Activated T-cell treated with anti-CD3 and anti-CD28 coated beads, Interleukin-2, amount 50 U/mL, for 4 hours (primary cell): Measurements from ENCODE around the gene CLCA1. TPM values are rescaled to one million over a fixed set of nuclear protein-coding genes. Genes with fewer than 3 reads are reported as not detected.

Source experiments
- ATAC-seq, 2 donors: fragments of 200-7000 bp; cut with Tn5 transposase; one replicate each; pipeline ENCODE4 v1.10.0; 2021
- DNase-seq: peaks from one replicate; pipeline ENCODE4 v3.0.0-alpha.2; 2020
- H3K27me3 Mint-ChIP-seq: one replicate; pipeline ENCODE4 v1.8.0; 2021; ENCODE audit warnings: low read depth, mixed read lengths
- H3K36me3 Mint-ChIP-seq: one replicate; pipeline ENCODE4 v1.8.0; 2022; ENCODE audit warnings: mixed read lengths; ENCODE audit not compliant: insufficient read depth
- H3K4me1 Mint-ChIP-seq: one replicate; pipeline ENCODE4 v1.8.0; 2021; ENCODE audit warnings: low read depth, mixed read lengths
- H3K4me3 Mint-ChIP-seq: one replicate; pipeline ENCODE4 v1.8.0; 2021; ENCODE audit warnings: mild to moderate bottlenecking, moderate library complexity, mixed read lengths
- H3K9me3 Mint-ChIP-seq: one replicate; pipeline ENCODE4 v1.8.0; 2021; ENCODE audit warnings: mixed read lengths
- total RNA-seq, 3 donors: library from RNA; stranded (reverse); gene quantifications; one replicate each; pipeline ENCODE4 v1.2.1, GENCODE V29; 2021

The CLCA1 gene
- total RNA-seq, 3 donors from 2014 or later = 0.08 to 0.13 (median 0.08) TPM

DNA sequence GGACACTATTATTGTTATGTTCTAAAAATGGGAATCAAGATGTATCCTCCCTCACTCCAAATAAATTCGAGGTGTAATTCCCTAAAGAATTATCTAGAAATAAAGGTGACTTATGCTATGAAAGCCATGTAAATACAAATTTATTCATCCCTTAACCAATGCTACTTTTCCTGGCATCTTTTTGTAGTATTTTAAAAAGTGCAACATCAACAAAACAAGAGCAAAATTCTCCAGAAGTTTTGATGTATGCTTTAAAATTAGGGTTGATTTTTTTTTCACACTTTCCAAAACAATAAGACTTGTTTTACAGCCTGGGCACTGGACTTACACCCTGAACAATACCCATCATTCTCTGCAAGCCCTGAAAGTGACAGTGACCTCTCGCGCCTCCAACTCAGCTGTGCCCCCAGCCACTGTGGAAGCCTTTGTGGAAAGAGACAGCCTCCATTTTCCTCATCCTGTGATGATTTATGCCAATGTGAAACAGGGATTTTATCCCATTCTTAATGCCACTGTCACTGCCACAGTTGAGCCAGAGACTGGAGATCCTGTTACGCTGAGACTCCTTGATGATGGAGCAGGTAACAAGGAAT is 21.4 kb upstream of the CLCA1 start:
- no peak for DNase-seq
- Mint-ChIP-seq H3K27me3 (no peaks in the 10 kb centered on the region), H3K4me3 (no peak overlapping the region), H3K9me3 (no peaks in the 10 kb centered on the region), H3K4me1 (no peaks in the 10 kb centered on the region), H3K36me3 (no peaks in the 10 kb centered on the region)
- no peak for ATAC-seq

GRCh38 chr1:86448670-86449069 is 20.1 kb upstream of the CLCA1 start:
- no peaks in the 10 kb centered on the region for H3K4me1 Mint-ChIP-seq
- H3K27me3 Mint-ChIP-seq = no peaks in the 10 kb centered on the region
- DNase-seq (no peak), ATAC-seq (no peak)
- H3K9me3 Mint-ChIP-seq = no peaks in the 10 kb centered on the region
- no peaks in the 10 kb centered on the region for H3K36me3 Mint-ChIP-seq
- H3K4me3 Mint-ChIP-seq = no peak overlapping the region

DNA sequence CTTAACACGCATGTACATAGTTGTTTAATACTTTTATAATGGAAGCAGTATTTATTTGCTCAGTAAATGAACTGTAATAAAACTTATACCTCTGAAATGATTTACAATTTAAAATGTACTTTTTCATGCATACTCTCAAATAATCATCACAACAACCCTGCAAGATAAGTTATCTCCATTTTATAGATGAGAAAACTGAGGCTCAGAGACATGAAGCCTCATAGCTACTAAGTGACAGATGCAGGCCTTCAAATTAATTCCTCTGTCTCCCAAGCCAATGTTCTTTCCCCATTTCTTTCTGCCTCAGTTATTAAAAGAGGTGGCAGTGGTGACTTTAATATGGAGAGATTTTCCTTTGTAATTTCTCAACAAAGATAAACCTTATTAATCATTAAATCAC is 19.6 kb upstream of the CLCA1 start:
- ATAC-seq (no peak), DNase-seq (no peak)
- Mint-ChIP-seq H3K9me3 (no peaks in the 10 kb centered on the region), H3K4me1 (no peaks in the 10 kb centered on the region), H3K4me3 (no peak overlapping the region), H3K36me3 (no peaks in the 10 kb centered on the region), H3K27me3 (no peaks in the 10 kb centered on the region)

DNA sequence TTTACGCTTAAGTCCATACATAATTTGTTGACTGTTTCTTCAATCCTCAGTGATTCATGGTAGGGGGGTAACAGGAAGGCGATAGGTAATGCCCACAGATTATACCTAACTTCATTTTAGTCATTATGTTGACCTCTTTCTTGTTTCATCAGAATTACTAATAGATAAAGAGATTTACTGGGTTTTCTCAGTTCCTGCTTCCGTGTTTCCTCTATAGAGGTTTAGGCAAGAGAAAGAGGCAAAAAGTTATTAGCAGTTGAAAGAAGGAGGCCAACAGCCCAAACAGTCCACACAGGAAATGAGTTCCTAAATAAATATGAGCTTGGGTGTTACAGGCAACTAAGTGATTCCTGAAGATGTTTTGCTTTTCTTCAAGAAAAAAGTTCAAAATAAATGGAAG is 17.9 kb upstream of the CLCA1 start:
- Mint-ChIP-seq H3K4me1 (no peaks in the 10 kb centered on the region), H3K36me3 (no peaks in the 10 kb centered on the region), H3K4me3 (no peak overlapping the region), H3K9me3 (no peaks in the 10 kb centered on the region), H3K27me3 (no peaks in the 10 kb centered on the region)
- no peak for DNase-seq
- ATAC-seq = no peak

- no peak overlapping the region for H3K4me3 Mint-ChIP-seq
- peaks cover 5% of the 10 kb centered on the region for H3K27me3 Mint-ChIP-seq
- H3K4me1 Mint-ChIP-seq = no peaks in the 10 kb centered on the region
- H3K36me3 Mint-ChIP-seq = no peaks in the 10 kb centered on the region
- ATAC-seq (no peak), DNase-seq (no peak)
- H3K9me3 Mint-ChIP-seq = no peaks in the 10 kb centered on the region
Measured at GRCh38 chr1:86453664-86454063, 15.1 kb upstream of the CLCA1 start.

DNA sequence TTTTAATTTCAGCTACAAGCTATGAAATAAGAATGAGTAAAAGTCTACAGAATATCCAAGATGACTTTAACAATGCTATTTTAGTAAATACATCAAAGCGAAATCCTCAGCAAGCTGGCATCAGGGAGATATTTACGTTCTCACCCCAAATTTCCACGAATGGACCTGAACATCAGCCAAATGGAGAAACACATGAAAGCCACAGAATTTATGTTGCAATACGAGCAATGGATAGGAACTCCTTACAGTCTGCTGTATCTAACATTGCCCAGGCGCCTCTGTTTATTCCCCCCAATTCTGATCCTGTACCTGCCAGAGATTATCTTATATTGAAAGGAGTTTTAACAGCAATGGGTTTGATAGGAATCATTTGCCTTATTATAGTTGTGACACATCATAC is 13.7 kb upstream of the CLCA1 start:
- Mint-ChIP-seq H3K4me3 (no peak overlapping the region), H3K27me3 (peaks cover 5% of the 10 kb centered on the region), H3K4me1 (no peaks in the 10 kb centered on the region), H3K9me3 (no peaks in the 10 kb centered on the region), H3K36me3 (no peaks in the 10 kb centered on the region)
- ATAC-seq (no peak), DNase-seq (no peak)

DNA sequence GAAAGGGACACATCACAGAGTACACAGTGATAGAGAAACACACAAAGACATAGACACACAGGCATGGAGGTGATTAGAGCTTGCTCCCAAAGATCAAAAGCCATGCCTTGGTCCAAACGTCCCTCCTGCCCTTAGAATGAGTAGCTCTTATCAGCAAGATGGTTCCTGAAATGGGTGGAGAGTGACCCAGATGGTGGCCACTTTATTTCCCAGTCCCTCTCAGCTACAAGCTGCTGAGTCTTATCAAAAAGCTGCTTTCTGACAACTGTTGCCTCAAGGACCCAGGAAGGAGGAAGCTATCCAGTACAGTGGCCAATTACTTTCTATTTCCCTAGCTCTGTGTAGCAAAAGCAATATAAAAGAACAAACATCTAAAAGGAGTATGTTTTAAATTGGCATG is 7.7 kb upstream of the CLCA1 start:
- no peaks in the 10 kb centered on the region for H3K4me1 Mint-ChIP-seq
- peaks cover 5% of the 10 kb centered on the region for H3K27me3 Mint-ChIP-seq
- no peaks in the 10 kb centered on the region for H3K36me3 Mint-ChIP-seq
- no peak overlapping the region for H3K4me3 Mint-ChIP-seq
- no peak for ATAC-seq
- H3K9me3 Mint-ChIP-seq = no peaks in the 10 kb centered on the region
- DNase-seq = no peak

- Mint-ChIP-seq H3K9me3 (no peaks in the 10 kb centered on the region), H3K27me3 (peaks cover 8% of the 10 kb centered on the region), H3K4me3 (no peak overlapping the region), H3K36me3 (no peaks in the 10 kb centered on the region), H3K4me1 (no peaks in the 10 kb centered on the region)
- no peak for ATAC-seq
- no peak for DNase-seq
Measured at GRCh38 chr1:86461482-86461881, 7.2 kb upstream of the CLCA1 start.

GRCh38 chr1:86464819-86465218 is 3.9 kb upstream of the CLCA1 start:
- Mint-ChIP-seq H3K9me3 (no peaks in the 10 kb centered on the region), H3K36me3 (no peaks in the 10 kb centered on the region), H3K27me3 (peaks cover 3% of the 10 kb centered on the region), H3K4me3 (no peak overlapping the region), H3K4me1 (no peaks in the 10 kb centered on the region)
- no peak for ATAC-seq
- DNase-seq = no peak

- DNase-seq = no peak
- peaks cover 5% of the 10 kb centered on the region for H3K27me3 Mint-ChIP-seq
- H3K9me3 Mint-ChIP-seq = no peaks in the 10 kb centered on the region
- H3K36me3 Mint-ChIP-seq = no peaks in the 10 kb centered on the region
- no peak overlapping the region for H3K4me3 Mint-ChIP-seq
- no peaks in the 10 kb centered on the region for H3K4me1 Mint-ChIP-seq
- no peak for ATAC-seq
Measured at GRCh38 chr1:86466109-86466844, 2.5 kb upstream of the CLCA1 start.

DNA sequence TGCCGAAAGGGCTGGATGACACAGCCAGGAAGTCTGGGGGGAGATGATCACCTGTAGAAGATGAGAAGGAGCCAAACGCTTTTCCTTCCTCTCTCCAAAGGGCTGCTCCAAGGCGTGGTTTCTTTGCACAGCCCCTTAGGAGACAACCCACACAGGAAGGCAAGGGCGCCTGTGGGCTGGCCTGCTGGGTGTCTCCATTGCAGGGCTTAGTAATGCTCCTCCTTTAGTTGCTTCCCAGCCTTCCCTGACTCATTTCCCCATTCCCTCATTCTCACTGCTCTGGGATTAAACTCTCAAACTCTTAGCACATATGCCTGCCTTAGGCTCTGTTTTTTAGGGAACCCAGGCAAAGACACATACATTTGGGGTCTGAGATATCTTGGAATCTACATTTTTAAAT is 1.7 kb upstream of the CLCA1 start:
- DNase-seq (no peak), ATAC-seq (no peak)
- Mint-ChIP-seq H3K4me1 (no peaks in the 10 kb centered on the region), H3K36me3 (no peaks in the 10 kb centered on the region), H3K4me3 (no peak overlapping the region), H3K9me3 (no peaks in the 10 kb centered on the region), H3K27me3 (peaks cover 6% of the 10 kb centered on the region)

DNA sequence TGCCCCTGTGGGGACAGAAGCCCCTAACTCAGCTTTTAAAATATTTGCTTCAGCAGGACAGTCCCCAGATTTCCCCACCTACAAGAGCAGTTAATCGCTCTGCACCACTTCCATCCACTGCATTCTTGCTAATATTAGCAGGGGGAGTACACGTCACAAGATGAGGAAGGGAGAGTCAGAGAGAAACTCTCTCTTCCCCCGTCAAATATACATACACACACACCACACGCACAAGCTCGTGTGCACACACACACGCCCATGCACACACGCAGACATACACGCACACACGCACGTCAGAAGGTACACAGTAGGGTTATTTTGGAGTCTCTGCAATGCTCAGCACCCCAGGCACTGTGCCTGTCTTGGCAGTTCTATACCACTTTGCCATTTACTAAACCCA is 2.1 kb downstream of the CLCA1 start:
- H3K4me1 Mint-ChIP-seq = no peaks in the 10 kb centered on the region
- no peaks in the 10 kb centered on the region for H3K36me3 Mint-ChIP-seq
- no peak for ATAC-seq
- no peaks in the 10 kb centered on the region for H3K9me3 Mint-ChIP-seq
- no peak overlapping the region for H3K4me3 Mint-ChIP-seq
- no peak for DNase-seq
- H3K27me3 Mint-ChIP-seq = peaks cover 11% of the 10 kb centered on the region

DNA sequence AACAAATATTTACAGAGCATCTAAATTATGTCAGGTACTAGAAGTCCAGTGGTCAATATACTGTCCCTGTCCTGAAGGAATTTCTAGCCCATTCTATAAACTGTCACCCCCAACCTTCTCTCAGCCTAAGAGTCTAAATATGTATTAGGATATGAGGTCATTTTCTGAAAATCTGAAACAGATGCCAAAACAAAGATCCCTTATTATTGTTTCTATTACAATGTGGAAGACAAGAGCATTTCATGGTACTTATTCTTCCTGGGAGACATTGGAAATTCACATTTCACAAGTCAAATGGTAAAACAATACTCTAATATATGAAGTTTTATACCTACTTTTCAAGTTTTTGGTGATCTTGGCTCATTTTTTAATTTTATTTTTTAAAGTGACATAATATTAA is 2.6 kb downstream of the CLCA1 start:
- no peak for ATAC-seq
- Mint-ChIP-seq H3K4me3 (no peak overlapping the region), H3K27me3 (peaks cover 8% of the 10 kb centered on the region), H3K4me1 (no peaks in the 10 kb centered on the region), H3K9me3 (no peaks in the 10 kb centered on the region), H3K36me3 (no peaks in the 10 kb centered on the region)
- no peak for DNase-seq

GRCh38 chr1:86472152-86472551 is 3.4 kb downstream of the CLCA1 start:
- Mint-ChIP-seq H3K9me3 (no peaks in the 10 kb centered on the region), H3K4me1 (no peaks in the 10 kb centered on the region), H3K27me3 (peaks cover 8% of the 10 kb centered on the region), H3K36me3 (no peaks in the 10 kb centered on the region), H3K4me3 (no peak overlapping the region)
- no peak for DNase-seq
- no peak for ATAC-seq

GRCh38 chr1:86472767-86473166 is 4.0 kb downstream of the CLCA1 start:
- Mint-ChIP-seq H3K27me3 (peaks cover 8% of the 10 kb centered on the region), H3K36me3 (no peaks in the 10 kb centered on the region), H3K9me3 (no peaks in the 10 kb centered on the region), H3K4me1 (no peaks in the 10 kb centered on the region), H3K4me3 (no peak overlapping the region)
- ATAC-seq (no peak), DNase-seq (no peak)
